MM.1S (cell line): ENCODE data around the gene LAMC3.

Experiments
- CTCF ChIP-seq: fragments of 300-600 bp; sonication (generic); IDR thresholded peaks from 2 replicates; pipeline ENCODE4 v1.5.1; 2016; ENCODE audit warnings: antibody characterized with exemption, low read length, mixed read lengths
- EZH2 ChIP-seq: fragments of 300-600 bp; sonication (generic); optimal IDR thresholded peaks from 2 replicates; pipeline ENCODE3; 2017; ENCODE audit warnings: low read depth, mild to moderate bottlenecking, antibody characterized with exemption, low read length, mixed read lengths

- TF ChIP-seq EZH2 (no peak), CTCF (no peak)
Observed at GRCh38 chr9:131085370-131086122, 76.6 kb downstream of the LAMC3 start.
